ENCODE data around the gene RPL14. TPM values are rescaled to one million over a fixed set of nuclear protein-coding genes. Genes with fewer than 3 reads are reported as not detected.

Gene RPL14
- total and polyA plus RNA-seq, 2 donors (not counting 3 experiments of a cell fraction or from before 2014, with no cell fraction given), result 961 to 1,947 TPM

GRCh38 chr3:40450438-40450837 lies 6.7 kb upstream of the RPL14 start:
- Histone ChIP-seq H3K4me3 (replicated peaks in 1 of 3; ENCODE audit: insufficient read depth in 1 of 3, low read depth in 1 of 3, low read length in 3 of 3) (no peak overlapping the region), H3K9me1 (replicated peaks; ENCODE audit: control insufficient read depth, extremely low read depth, insufficient read depth, low read length) (no peaks in the 10 kb centered on the region), H3K4me1 (ENCODE audit: control insufficient read depth, extremely low read depth, insufficient read depth, low read length) (peaks cover 5% of the 10 kb centered on the region), H3K27ac (ENCODE audit: insufficient read depth, low read depth, low read length) (no peak overlapping the region), H3K36me3 (ENCODE audit: control insufficient read depth in 2 of 2, extremely low read depth in 1 of 2, insufficient read depth in 2 of 2, low read length in 2 of 2) (no peaks in the 10 kb centered on the region), H2AFZ (ENCODE audit: low read depth, low read length) (no peak overlapping the region), H3K79me2 (ENCODE audit: control insufficient read depth, insufficient read depth, low read length) (no peaks in the 10 kb centered on the region), H3K9me3 (replicated peaks; ENCODE audit: control insufficient read depth, insufficient read depth, low read length) (no peaks in the 10 kb centered on the region), H4K20me1 (replicated peaks; ENCODE audit: control insufficient read depth, extremely low read depth, insufficient read depth, low read length) (no peaks in the 10 kb centered on the region), H3K4me2 (ENCODE audit: insufficient read depth, low read length) (no peak overlapping the region), H3K27me3 (ENCODE audit: control insufficient read depth in 2 of 2, insufficient read depth in 2 of 2, low read length in 2 of 2) (no peaks in the 10 kb centered on the region), H3K9ac (replicated peaks; ENCODE audit: extremely low read depth, insufficient read depth, low read length) (no peak overlapping the region)
- intact Hi-C loops (cut with micrococcal nuclease), result loop anchor here (10.0 kb wide), 1 partner anchor 1066 kb away; the partner anchor contains the start of gene SLC25A38
- BruUV-seq (replicated peaks), result no TSS peak
- DNase-seq (ENCODE audit: low read depth, low spot score) (no peak), FAIRE-seq (no peak)
- CTCF ChIA-PET, result no interaction called here
- POLR2A ChIA-PET, result interaction anchor here (1.5 kb wide), 1 partner anchor 27 kb away, joined by 3 read pairs; the partner anchor contains the start of gene ZNF619
- TF ChIP-seq JUN (IDR thresholded peaks at IDR 0.05; ENCODE audit: borderline replicate concordance, insufficient read depth, insufficient read length, low read depth) (no peak), CTCF (IDR thresholded peaks at IDR 0.05; ENCODE audit: extremely low read depth in 1 of 2, insufficient read depth in 1 of 2, low read depth in 1 of 2, low read length in 2 of 2) (no peak), MAX (IDR thresholded peaks at IDR 0.05; ENCODE audit: insufficient read depth, insufficient read length) (no peak), POLR2A (IDR thresholded peaks at IDR 0.05; ENCODE audit: low read depth, low read length) (no peak), POLR2AphosphoS5 (IDR thresholded peaks at IDR 0.05; ENCODE audit: insufficient read depth, low read depth, low read length) (no peak), EZH2 (IDR thresholded peaks at IDR 0.05; ENCODE audit: borderline replicate concordance, low read depth, low read length, severe bottlenecking) (no peak), MYC (IDR thresholded peaks at IDR 0.05; ENCODE audit: low read depth, low read length) (no peak), FOS (IDR thresholded peaks at IDR 0.05; ENCODE audit: borderline replicate concordance, insufficient read depth, low read length) (no peak), GATA2 (IDR thresholded peaks at IDR 0.05; ENCODE audit: insufficient read depth, insufficient read length, low read depth, low read length) (no peak)
- dilution Hi-C loops (cut with MboI; ENCODE audit: extremely low pct_ligation_motif_present, low sequenced_read_pairs), result no loop called here
